Sigmoid colon (tissue), 4 donors: ENCODE data around the gene NPTX1.

Experiments
- CTCF ChIP-seq, 4 experiments: fragments of 450-650 bp in 3 of 4; fragments of 200-600 bp in 1 of 4; IDR thresholded peaks; one replicate each; pipeline ENCODE4 v1.5.1; 2016 to 2019; ENCODE audit warnings: antibody characterized with exemption in 4 of 4, mild to moderate bottlenecking in 3 of 4, moderate library complexity in 2 of 4
- POLR2AphosphoS5 ChIP-seq, 4 donors: sonication (generic); formaldehyde crosslinking; IDR thresholded peaks; one replicate each; pipeline ENCODE4 v1.6.1; 2017; ENCODE audit warnings: antibody characterized with exemption in 4 of 4

GRCh38 chr17:80442764-80443163, 33.6 kb downstream of the NPTX1 start:
- TF ChIP-seq CTCF (IDR thresholded peaks at IDR 0.05), result no peak
- TF ChIP-seq POLR2AphosphoS5 (IDR thresholded peaks at IDR 0.05), result no peak
